ENCODE data around the gene GLP1R.

- TF ChIP-seq EZH2 (IDR thresholded peaks at IDR 0.05; ENCODE audit: borderline replicate concordance, low read depth, low read length, severe bottlenecking) (no peak), CTCF (IDR thresholded peaks at IDR 0.05; ENCODE audit: borderline replicate concordance, extremely low read depth, low read length, poor library complexity, severe bottlenecking) (no peak)
Observed at GRCh38 chr6:39016839-39017546, 31.6 kb upstream of the GLP1R start.

All from DND-41 (cell line).